Liver (tissue), 9 donors: ENCODE results near the gene LRRC18. TPM values are rescaled to one million over a fixed set of nuclear protein-coding genes. Genes with fewer than 3 reads are reported as not detected.

ENCODE experiments used
- DNase-seq: peaks from one replicate; pipeline ENCODE4 v3.0.0-alpha.2; 2017; ENCODE audit warnings: low spot score
- H3K27ac ChIP-seq, 2 donors: one replicate each; pipeline ENCODE4 v1.7.0; 2013; ENCODE audit warnings: inconsistent platforms in 2 of 2, low read length in 2 of 2, control low read depth in 1 of 2, low read depth in 1 of 2, mild to moderate bottlenecking in 1 of 2
- H3K27me3 ChIP-seq, 4 donors: one replicate each; pipeline versions ENCODE4 v1.6.1 to v1.7.0; 2013; ENCODE audit warnings: low read length in 3 of 4, inconsistent platforms in 1 of 4, mild to moderate bottlenecking in 1 of 4, moderate library complexity in 1 of 4; ENCODE audit not compliant: control insufficient read depth in 4 of 4, insufficient read depth in 4 of 4
- H3K36me3 ChIP-seq, 4 donors: one replicate each; pipeline versions ENCODE4 v1.6.1 to v1.7.0; 2013; ENCODE audit warnings: low read length in 3 of 4, mild to moderate bottlenecking in 3 of 4, low read depth in 1 of 4, moderate library complexity in 1 of 4; ENCODE audit not compliant: control insufficient read depth in 4 of 4, insufficient read depth in 3 of 4
- H3K4me1 ChIP-seq, 4 donors: one replicate each; pipeline versions ENCODE4 v1.6.1 to v1.7.0; 2013; ENCODE audit warnings: low read length in 3 of 4, mild to moderate bottlenecking in 3 of 4, moderate library complexity in 1 of 4; ENCODE audit not compliant: control insufficient read depth in 4 of 4, insufficient read depth in 4 of 4
- H3K4me3 ChIP-seq, 3 donors: one replicate each; pipeline versions ENCODE4 v1.6.1 to v1.7.0; 2013; ENCODE audit warnings: low read length in 3 of 3, control low read depth in 1 of 3, low read depth in 1 of 3, mild to moderate bottlenecking in 1 of 3
- H3K9ac ChIP-seq, 2 donors: one replicate each; pipeline ENCODE4 v1.7.0; 2013; ENCODE audit warnings: low read length in 2 of 2, mild to moderate bottlenecking in 2 of 2, moderate library complexity in 2 of 2, control low read depth in 1 of 2, low read depth in 1 of 2
- H3K9me3 ChIP-seq, 4 donors: one replicate each; pipeline versions ENCODE4 v1.6.1 to v1.7.0; 2013; ENCODE audit warnings: low read length in 3 of 4; ENCODE audit not compliant: control insufficient read depth in 4 of 4
- ATF3 ChIP-seq: IDR thresholded peaks from 2 replicates; pipeline ENCODE4 v1.6.1; 2016; ENCODE audit warnings: antibody characterized with exemption
- CTCF ChIP-seq: fragments of 150-350 bp; IDR thresholded peaks from 2 replicates; pipeline ENCODE4 v1.5.1; 2017; ENCODE audit warnings: improper control_type of control experiment, low read depth, low read length; ENCODE audit not compliant: missing input control
- EGR1 ChIP-seq, 2 donors: IDR thresholded peaks; 2 replicates each; pipeline ENCODE4 v1.6.1; 2016 to 2018; ENCODE audit warnings: antibody characterized with exemption in 2 of 2, low read depth in 2 of 2
- FOXA1 ChIP-seq: IDR thresholded peaks from 2 replicates; pipeline ENCODE4 v1.6.1; 2016; ENCODE audit warnings: antibody characterized with exemption
- FOXA2 ChIP-seq: IDR thresholded peaks from 2 replicates; pipeline ENCODE4 v1.6.1; 2016; ENCODE audit warnings: antibody characterized with exemption
- HNF4A ChIP-seq, 2 donors: conservative IDR thresholded peaks; 2 replicates each; pipeline ENCODE4 v1.6.1; 2016; ENCODE audit warnings: antibody characterized with exemption in 2 of 2, mild to moderate bottlenecking in 2 of 2
- HNF4G ChIP-seq: IDR thresholded peaks from 2 replicates; pipeline ENCODE4 v1.6.1; 2016; ENCODE audit warnings: antibody characterized with exemption
- MAX ChIP-seq: IDR thresholded peaks from 2 replicates; pipeline ENCODE4 v1.6.1; 2016; ENCODE audit warnings: antibody characterized with exemption
- NR2F2 ChIP-seq: IDR thresholded peaks from 2 replicates; pipeline ENCODE4 v1.6.1; 2016; ENCODE audit warnings: antibody characterized with exemption
- RAD21 ChIP-seq, 2 donors: IDR thresholded peaks; 2 replicates each; pipeline ENCODE4 v1.6.1; 2016; ENCODE audit warnings: antibody characterized with exemption in 2 of 2, mild to moderate bottlenecking in 2 of 2
- REST ChIP-seq: IDR thresholded peaks from 2 replicates; pipeline ENCODE4 v1.6.1; 2016; ENCODE audit warnings: antibody characterized with exemption, mild to moderate bottlenecking
- RXRA ChIP-seq, 2 donors: IDR thresholded peaks; 2 replicates each; pipeline ENCODE4 v1.6.1; 2017 to 2018; ENCODE audit warnings: antibody characterized with exemption in 2 of 2, mild to moderate bottlenecking in 1 of 2
- SP1 ChIP-seq: IDR thresholded peaks from 2 replicates; pipeline ENCODE4 v1.6.1; 2018; ENCODE audit warnings: antibody characterized with exemption, mild to moderate bottlenecking
- TAF1 ChIP-seq: conservative IDR thresholded peaks from 2 replicates; pipeline ENCODE4 v1.6.1; 2016; ENCODE audit warnings: antibody characterized with exemption, mild to moderate bottlenecking
- ZBTB33 ChIP-seq: IDR thresholded peaks from 2 replicates; pipeline ENCODE4 v1.6.1; 2016; ENCODE audit warnings: antibody characterized with exemption
- WGBS: extraction: QIAGEN DNeasy Blood & Tissue Kit; methylation state at CpG from one replicate; pipeline ENCODE4 v1.1.7; 2013; 5-methylcytosine and 5-hydroxymethylcytosine counted together
- polyA plus RNA-seq, 2 donors: library from polyadenylated mRNA; stranded (reverse) in 1 of 2; unstranded in 1 of 2; fragments of 200-250 nt in 1 of 2; fragments of >200 nt in 1 of 2; fragmentation: Nextera tagmentation in 1 of 2; extraction: Ambion mirVana in 1 of 2; gene quantifications; one replicate each; pipeline versions ENCODE4 v1.2.1 to v1.2.3, GENCODE V29; 2013 to 2015
- total RNA-seq, 2 donors: library from RNA; depleted of rRNA; stranded (reverse); fragments of >200 nt; gene quantifications; one replicate each; pipeline ENCODE4 v1.2.3, GENCODE V29; 2014
- donor health status: healthy.
- donor health status: healthy.
- donor health status: healthy.
- donor health status: healthy.
- donor health status: healthy.

LRRC18 gene
- total and polyA plus RNA-seq, 4 donors: not detected

GRCh38 chr10:48929413-48929990 lies 10.1 kb downstream of the LRRC18 start:
- Histone ChIP-seq H3K27me3 (no peaks in the 10 kb centered on the region), H3K36me3 (no peaks in the 10 kb centered on the region), H3K9ac (no peak overlapping the region), H3K9me3 (no peaks in the 10 kb centered on the region), H3K4me1 (no peaks in the 10 kb centered on the region), H3K4me3 (no peak overlapping the region), H3K27ac (no peak overlapping the region)
- peak; percentile 19 for DNase-seq
- TF ChIP-seq RXRA (IDR thresholded peaks at IDR 0.05): no peak
- TF ChIP-seq CTCF: no peak
- TF ChIP-seq REST: no peak
- no peak for TF ChIP-seq NR2F2
- no peak for TF ChIP-seq ATF3
- TF ChIP-seq EGR1 (IDR thresholded peaks at IDR 0.05; ENCODE audit: low read depth in 2 of 2): no peak
- no peak for TF ChIP-seq HNF4A (conservative IDR thresholded peaks at IDR 0.05)
- 72% methylated on average over 5 of the region's 5 CpGs for WGBS

GRCh38 chr10:48926764-48927540 lies 12.7 kb downstream of the LRRC18 start:
- Histone ChIP-seq H3K9ac (no peak overlapping the region), H3K36me3 (no peaks in the 10 kb centered on the region), H3K27me3 (no peaks in the 10 kb centered on the region), H3K27ac (no peak overlapping the region), H3K9me3 (no peaks in the 10 kb centered on the region), H3K4me1 (no peaks in the 10 kb centered on the region), H3K4me3 (no peak overlapping the region)
- no peak for TF ChIP-seq EGR1 (IDR thresholded peaks at IDR 0.05; ENCODE audit: low read depth in 2 of 2)
- WGBS: 84% methylated on average over 13 of the region's 13 CpGs
- DNase-seq: no peak

- no peaks in the 10 kb centered on the region for H3K9me3 ChIP-seq
- H3K36me3 ChIP-seq: no peaks in the 10 kb centered on the region
- no peak overlapping the region for H3K9ac ChIP-seq
- H3K27ac ChIP-seq: no peak overlapping the region
- no peaks in the 10 kb centered on the region for H3K27me3 ChIP-seq
- no peaks in the 10 kb centered on the region for H3K4me1 ChIP-seq
- DNase-seq: no peak
- no peak overlapping the region for H3K4me3 ChIP-seq
- WGBS: 98% methylated on average over 1 of the region's 1 CpG
- TF ChIP-seq EGR1 (IDR thresholded peaks at IDR 0.05; ENCODE audit: low read depth in 2 of 2) (no peak), HNF4G (no peak), RAD21 (IDR thresholded peaks at IDR 0.05) (no peak), FOXA2 (no peak), NR2F2 (no peak), ZBTB33 (no peak), MAX (no peak), REST (no peak), TAF1 (no peak), FOXA1 (no peak), SP1 (no peak)
Measured at GRCh38 chr10:48926255-48926654, 13.4 kb downstream of the LRRC18 start.
